Subcutaneous adipose tissue (tissue), 4 donors: ENCODE data around the gene GSTM4. TPM values are rescaled to one million over a fixed set of nuclear protein-coding genes. Genes with fewer than 3 reads are reported as not detected.

Source experiments
- CTCF ChIP-seq: fragments of 450-650 bp; IDR thresholded peaks from one replicate; pipeline ENCODE4 v1.5.1; 2016; ENCODE audit warnings: low read depth, mild to moderate bottlenecking, control low read depth, antibody characterized with exemption, moderate library complexity
- total RNA-seq, 4 donors: library from RNA; depleted of rRNA; stranded (reverse); fragments of >200 nt; gene quantifications; one replicate each; pipeline ENCODE4 v1.1.0, GENCODE V29; 2016

Gene GSTM4
- total RNA-seq, 4 donors from 2014 or later: 16.7 to 35.0 (median 20.9) TPM

- no peak for TF ChIP-seq CTCF
Observed at GRCh38 chr1:109642626-109643025, 13.3 kb upstream of the GSTM4 start.

- no peak for TF ChIP-seq CTCF
Observed at GRCh38 chr1:109643385-109644230, 12.3 kb upstream of the GSTM4 start.

GRCh38 chr1:109644670-109645069 lies 11.2 kb upstream of the GSTM4 start:
- no peak for TF ChIP-seq CTCF

- TF ChIP-seq CTCF: no peak
Observed at GRCh38 chr1:109649491-109649914, 6.4 kb upstream of the GSTM4 start.

GRCh38 chr1:109650609-109651008 lies 5.3 kb upstream of the GSTM4 start:
- no peak for TF ChIP-seq CTCF

- TF ChIP-seq CTCF: no peak
Observed at GRCh38 chr1:109652402-109652801, 3.5 kb upstream of the GSTM4 start.

GRCh38 chr1:109653306-109653705 lies 2.6 kb upstream of the GSTM4 start:
- no peak for TF ChIP-seq CTCF
